ENCODE results near the gene RAC2. TPM values are rescaled to one million over a fixed set of nuclear protein-coding genes. Genes with fewer than 3 reads are reported as not detected.

Gene RAC2
- total RNA-seq, 1 donor from 2014 or later: 6.3 TPM

DNA sequence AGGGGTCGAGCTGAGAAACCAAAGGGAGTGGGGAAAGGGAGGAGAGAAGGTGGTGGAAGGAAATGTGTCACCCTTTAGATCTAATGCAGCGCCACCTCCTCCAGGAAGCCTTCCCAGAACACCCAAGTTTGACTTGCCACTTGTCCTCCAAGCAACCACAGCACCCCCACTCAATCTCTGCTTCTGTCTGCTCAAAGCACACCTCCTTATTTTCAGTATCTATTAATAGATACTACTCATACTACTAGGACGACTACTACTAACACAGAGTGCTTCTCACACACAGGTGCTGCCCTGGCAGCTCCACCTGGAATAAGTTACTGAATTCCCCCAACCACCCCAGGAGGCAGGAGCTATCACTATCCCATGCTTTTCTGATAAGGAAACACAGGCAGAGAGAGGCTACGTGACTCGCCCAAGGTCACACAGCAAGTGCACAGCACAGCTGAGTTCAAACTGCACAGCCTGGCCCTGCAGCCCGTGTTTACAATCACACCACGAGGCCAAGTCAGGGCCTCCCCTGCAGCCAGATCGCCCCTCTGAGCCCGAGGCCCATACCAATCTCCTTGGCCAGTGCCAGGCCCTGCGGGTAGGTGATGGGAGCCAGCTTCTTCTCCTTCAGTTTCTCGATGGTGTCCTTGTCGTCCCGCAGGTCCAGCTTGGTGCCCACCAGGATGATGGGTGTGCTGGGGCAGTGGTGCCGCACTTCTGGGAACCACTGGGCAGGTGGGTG, 13.2 kb downstream of the RAC2 start:
- FAIRE-seq (no peak), DNase-seq (ENCODE audit: low read depth) (no peak)
- no peak overlapping the region for H3K4me3 ChIP-seq (ENCODE audit: low read depth, low read length)
- H3K27me3 ChIP-seq (ENCODE audit: control insufficient read depth, insufficient read depth, low read length): no peaks in the 10 kb centered on the region
- TF ChIP-seq, protein P1, sequence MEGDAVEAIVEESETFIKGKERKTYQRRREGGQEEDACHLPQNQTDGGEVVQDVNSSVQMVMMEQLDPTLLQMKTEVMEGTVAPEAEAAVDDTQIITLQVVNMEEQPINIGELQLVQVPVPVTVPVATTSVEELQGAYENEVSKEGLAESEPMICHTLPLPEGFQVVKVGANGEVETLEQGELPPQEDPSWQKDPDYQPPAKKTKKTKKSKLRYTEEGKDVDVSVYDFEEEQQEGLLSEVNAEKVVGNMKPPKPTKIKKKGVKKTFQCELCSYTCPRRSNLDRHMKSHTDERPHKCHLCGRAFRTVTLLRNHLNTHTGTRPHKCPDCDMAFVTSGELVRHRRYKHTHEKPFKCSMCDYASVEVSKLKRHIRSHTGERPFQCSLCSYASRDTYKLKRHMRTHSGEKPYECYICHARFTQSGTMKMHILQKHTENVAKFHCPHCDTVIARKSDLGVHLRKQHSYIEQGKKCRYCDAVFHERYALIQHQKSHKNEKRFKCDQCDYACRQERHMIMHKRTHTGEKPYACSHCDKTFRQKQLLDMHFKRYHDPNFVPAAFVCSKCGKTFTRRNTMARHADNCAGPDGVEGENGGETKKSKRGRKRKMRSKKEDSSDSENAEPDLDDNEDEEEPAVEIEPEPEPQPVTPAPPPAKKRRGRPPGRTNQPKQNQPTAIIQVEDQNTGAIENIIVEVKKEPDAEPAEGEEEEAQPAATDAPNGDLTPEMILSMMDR (IDR thresholded peaks at IDR 0.05; ENCODE audit: insufficient read depth, low read length, severe bottlenecking): no peak
- peaks cover 5% of the 10 kb centered on the region for H3K36me3 ChIP-seq (ENCODE audit: control insufficient read depth, insufficient read depth, low read length)

- Histone ChIP-seq H3K4me3 (ENCODE audit: low read depth, low read length) (no peak overlapping the region), H3K36me3 (ENCODE audit: control insufficient read depth, insufficient read depth, low read length) (peaks cover 6% of the 10 kb centered on the region), H3K27me3 (ENCODE audit: control insufficient read depth, insufficient read depth, low read length) (no peaks in the 10 kb centered on the region)
- FAIRE-seq (peak; percentile 88), DNase-seq (ENCODE audit: low read depth) (peak; percentile 58)
- TF ChIP-seq, protein P1 (IDR thresholded peaks at IDR 0.05; ENCODE audit: insufficient read depth, low read length, severe bottlenecking): no peak
These were observed 14.0 kb downstream of the RAC2 start for GRCh38 chr22:37229805-37230672.

GRCh38 chr22:37229012-37229804, 14.9 kb downstream of the RAC2 start:
- Histone ChIP-seq H3K4me3 (ENCODE audit: low read depth, low read length) (no peak overlapping the region), H3K27me3 (ENCODE audit: control insufficient read depth, insufficient read depth, low read length) (no peaks in the 10 kb centered on the region), H3K36me3 (ENCODE audit: control insufficient read depth, insufficient read depth, low read length) (peaks cover 7% of the 10 kb centered on the region)
- TF ChIP-seq, protein P1 (IDR thresholded peaks at IDR 0.05; ENCODE audit: insufficient read depth, low read length, severe bottlenecking): no peak
- DNase-seq (ENCODE audit: low read depth) (peak; percentile 64), FAIRE-seq (no peak)

GRCh38 chr22:37228106-37229011, 15.7 kb downstream of the RAC2 start:
- Histone ChIP-seq H3K36me3 (ENCODE audit: control insufficient read depth, insufficient read depth, low read length) (peaks cover 7% of the 10 kb centered on the region), H3K4me3 (ENCODE audit: low read depth, low read length) (no peak overlapping the region), H3K27me3 (ENCODE audit: control insufficient read depth, insufficient read depth, low read length) (no peaks in the 10 kb centered on the region)
- TF ChIP-seq, protein P1 (IDR thresholded peaks at IDR 0.05; ENCODE audit: insufficient read depth, low read length, severe bottlenecking): no peak
- FAIRE-seq (peak; percentile 87), DNase-seq (ENCODE audit: low read depth) (peak; percentile 52)

- DNase-seq (ENCODE audit: low read depth) (no peak), FAIRE-seq (no peak)
- Histone ChIP-seq H3K27me3 (ENCODE audit: control insufficient read depth, insufficient read depth, low read length) (no peaks in the 10 kb centered on the region), H3K36me3 (ENCODE audit: control insufficient read depth, insufficient read depth, low read length) (peaks cover 7% of the 10 kb centered on the region), H3K4me3 (ENCODE audit: low read depth, low read length) (no peak overlapping the region)
- TF ChIP-seq, protein P1 (IDR thresholded peaks at IDR 0.05; ENCODE audit: insufficient read depth, low read length, severe bottlenecking): no peak
These were observed 17.6 kb downstream of the RAC2 start for GRCh38 chr22:37226514-37226913.
